GM12874 (cell line): ENCODE measurements around the gene OR6M1.

ENCODE experiments used
- CTCF ChIP-seq: IDR thresholded peaks from 2 replicates; pipeline ENCODE4 v1.5.1; 2011; ENCODE audit warnings: low read depth, mild to moderate bottlenecking, control low read depth, low read length, moderate library complexity; ENCODE audit not compliant: insufficient read depth

OR6M1 gene

GRCh38 chr11:123799438-123799837 is 6.7 kb downstream of the OR6M1 start:
- no peak for TF ChIP-seq CTCF

- no peak for TF ChIP-seq CTCF
These were observed 7.5 kb downstream of the OR6M1 start for GRCh38 chr11:123798513-123799252.

- no peak for TF ChIP-seq CTCF
These were observed 8.1 kb downstream of the OR6M1 start for GRCh38 chr11:123798079-123798478.

- no peak for TF ChIP-seq CTCF
These were observed 8.6 kb downstream of the OR6M1 start for GRCh38 chr11:123797541-123797940.

- TF ChIP-seq CTCF, result no peak
These were observed 9.0 kb downstream of the OR6M1 start for GRCh38 chr11:123797114-123797513.

GRCh38 chr11:123796226-123796625 is 9.9 kb downstream of the OR6M1 start:
- TF ChIP-seq CTCF, result no peak

GRCh38 chr11:123783536-123783935 is 22.6 kb downstream of the OR6M1 start:
- no peak for TF ChIP-seq CTCF
